Astrocyte (in vitro differentiated cells and primary cell): ENCODE measurements around the gene GNRHR. TPM values are rescaled to one million over a fixed set of nuclear protein-coding genes. Genes with fewer than 3 reads are reported as not detected.

Experiments used
- DNase-seq: peaks from one replicate; pipeline ENCODE4 v3.0.0-alpha.2; 2010; ENCODE audit warnings: low read depth
- FAIRE-seq: peaks from 2 replicates; lab custom pipeline; 2011; peaks lifted over from hg19 to GRCh38; lab: Jason Lieb, UNC
- H2AFZ ChIP-seq: 2 replicates; pipeline ENCODE4 v1.6.0; 2012; ENCODE audit warnings: low read depth, low read length, inconsistent platforms
- H3K27ac ChIP-seq: 2 replicates; pipeline ENCODE4 v1.5.1; 2011; ENCODE audit warnings: low read depth, low read length, inconsistent platforms
- H3K27me3 ChIP-seq: 2 replicates; pipeline ENCODE4 v1.6.0; 2011; ENCODE audit warnings: low read length, inconsistent platforms; ENCODE audit not compliant: insufficient read depth
- H3K36me3 ChIP-seq: 2 replicates; pipeline ENCODE4 v1.5.1; 2011; ENCODE audit warnings: low read length, inconsistent platforms; ENCODE audit not compliant: insufficient read depth
- H3K4me1 ChIP-seq: 2 replicates; pipeline ENCODE4 v1.5.1; 2011; ENCODE audit warnings: low read length, inconsistent platforms; ENCODE audit not compliant: insufficient read depth
- H3K4me2 ChIP-seq: 2 replicates; pipeline ENCODE4 v1.6.0; 2012; ENCODE audit warnings: low read length, inconsistent platforms
- H3K4me3 ChIP-seq: 2 replicates; pipeline ENCODE4 v1.5.1; 2011; ENCODE audit warnings: low read depth, mild to moderate bottlenecking, low read length, inconsistent platforms; ENCODE audit not compliant: insufficient read depth
- H3K79me2 ChIP-seq: 2 replicates; pipeline ENCODE4 v1.6.0; 2012; ENCODE audit warnings: mild to moderate bottlenecking, low read length, inconsistent platforms; ENCODE audit not compliant: insufficient read depth
- H3K9ac ChIP-seq: 2 replicates; pipeline ENCODE4 v1.6.0; 2012; ENCODE audit warnings: mild to moderate bottlenecking, low read length, inconsistent platforms
- H3K9me3 ChIP-seq: 2 replicates; pipeline ENCODE4 v1.5.1; 2012; ENCODE audit warnings: low read depth, mild to moderate bottlenecking, low read length, inconsistent platforms; ENCODE audit not compliant: insufficient read depth
- H4K20me1 ChIP-seq: 2 replicates; pipeline ENCODE4 v1.6.0; 2012; ENCODE audit warnings: low read length, inconsistent platforms; ENCODE audit not compliant: insufficient read depth
- H3K27ac Mint-ChIP-seq: one replicate; pipeline ENCODE4 v1.8.0; 2021; ENCODE audit warnings: mild to moderate bottlenecking, mixed read lengths; ENCODE audit not compliant: unreplicated experiment
- H3K27me3 Mint-ChIP-seq: one replicate; pipeline ENCODE4 v1.8.0; 2021; ENCODE audit warnings: low read depth, mixed read lengths; ENCODE audit not compliant: unreplicated experiment
- H3K36me3 Mint-ChIP-seq: one replicate; pipeline ENCODE4 v1.8.0; 2021; ENCODE audit warnings: low read depth, mixed read lengths; ENCODE audit not compliant: unreplicated experiment
- H3K4me1 Mint-ChIP-seq: one replicate; pipeline ENCODE4 v1.8.0; 2021; ENCODE audit warnings: low read depth, mixed read lengths; ENCODE audit not compliant: unreplicated experiment
- H3K4me3 Mint-ChIP-seq: one replicate; pipeline ENCODE4 v1.8.0; 2021; ENCODE audit warnings: mild to moderate bottlenecking, moderate library complexity, mixed read lengths; ENCODE audit not compliant: unreplicated experiment
- H3K9me3 Mint-ChIP-seq: one replicate; pipeline ENCODE4 v1.8.0; 2021; ENCODE audit warnings: mild to moderate bottlenecking, mixed read lengths; ENCODE audit not compliant: unreplicated experiment
- EZH2 ChIP-seq: IDR thresholded peaks from 2 replicates; pipeline ENCODE4 v1.6.1; 2012; ENCODE audit warnings: mild to moderate bottlenecking, low read length, inconsistent platforms; ENCODE audit not compliant: insufficient read depth
- total RNA-seq: library from RNA; stranded (reverse); gene quantifications from 2 replicates; pipeline ENCODE4 v1.2.1, GENCODE V29; 2021
- TF ChIP-seq, protein P1 (sequence below): IDR thresholded peaks from 2 replicates; pipeline ENCODE4 v1.5.1; 2011; ENCODE audit warnings: low read depth, mild to moderate bottlenecking, inconsistent platforms, low read length, moderate library complexity; ENCODE audit not compliant: insufficient read depth

The GNRHR gene
- total RNA-seq, 1 donor from 2014 or later, result not detected

DNA sequence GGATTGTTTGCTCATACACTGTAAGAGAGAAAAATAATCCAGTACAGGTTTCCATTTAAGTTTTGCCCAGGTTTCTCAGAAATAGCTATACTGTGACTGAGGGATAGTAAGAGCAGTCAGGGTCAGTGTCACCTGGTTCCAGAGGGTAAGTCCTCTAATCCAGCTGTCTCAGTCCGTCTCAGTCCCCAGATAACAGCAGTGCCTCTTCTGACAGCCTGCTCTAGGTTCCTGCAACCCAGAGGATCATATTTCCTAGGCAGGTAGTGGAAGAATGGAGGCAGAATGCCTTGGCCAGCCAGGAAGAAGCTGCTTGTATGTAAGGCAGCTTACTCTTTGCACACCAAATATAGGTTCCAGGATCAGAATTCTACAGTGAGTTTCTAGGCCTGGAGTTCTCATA is 22.6 kb upstream of the GNRHR start:
- DNase-seq (no peak), FAIRE-seq (no peak)
- no peaks in the 10 kb centered on the region for H3K27me3 ChIP-seq
- no peak overlapping the region for H2AFZ ChIP-seq
- TF ChIP-seq, protein P1, sequence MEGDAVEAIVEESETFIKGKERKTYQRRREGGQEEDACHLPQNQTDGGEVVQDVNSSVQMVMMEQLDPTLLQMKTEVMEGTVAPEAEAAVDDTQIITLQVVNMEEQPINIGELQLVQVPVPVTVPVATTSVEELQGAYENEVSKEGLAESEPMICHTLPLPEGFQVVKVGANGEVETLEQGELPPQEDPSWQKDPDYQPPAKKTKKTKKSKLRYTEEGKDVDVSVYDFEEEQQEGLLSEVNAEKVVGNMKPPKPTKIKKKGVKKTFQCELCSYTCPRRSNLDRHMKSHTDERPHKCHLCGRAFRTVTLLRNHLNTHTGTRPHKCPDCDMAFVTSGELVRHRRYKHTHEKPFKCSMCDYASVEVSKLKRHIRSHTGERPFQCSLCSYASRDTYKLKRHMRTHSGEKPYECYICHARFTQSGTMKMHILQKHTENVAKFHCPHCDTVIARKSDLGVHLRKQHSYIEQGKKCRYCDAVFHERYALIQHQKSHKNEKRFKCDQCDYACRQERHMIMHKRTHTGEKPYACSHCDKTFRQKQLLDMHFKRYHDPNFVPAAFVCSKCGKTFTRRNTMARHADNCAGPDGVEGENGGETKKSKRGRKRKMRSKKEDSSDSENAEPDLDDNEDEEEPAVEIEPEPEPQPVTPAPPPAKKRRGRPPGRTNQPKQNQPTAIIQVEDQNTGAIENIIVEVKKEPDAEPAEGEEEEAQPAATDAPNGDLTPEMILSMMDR, result no peak
- no peak for TF ChIP-seq EZH2
- H3K9me3 ChIP-seq, result no peaks in the 10 kb centered on the region
- H4K20me1 ChIP-seq, result no peaks in the 10 kb centered on the region
- H3K79me2 ChIP-seq, result no peaks in the 10 kb centered on the region
- Mint-ChIP-seq H3K9me3 (no peaks in the 10 kb centered on the region), H3K4me3 (no peak overlapping the region), H3K4me1 (peaks cover 6% of the 10 kb centered on the region), H3K36me3 (no peaks in the 10 kb centered on the region), H3K27ac (no peak overlapping the region), H3K27me3 (no peaks in the 10 kb centered on the region)
- H3K9ac ChIP-seq, result no peak overlapping the region
- H3K4me3 ChIP-seq, result no peak overlapping the region
- no peak overlapping the region for H3K4me2 ChIP-seq
- H3K36me3 ChIP-seq, result no peaks in the 10 kb centered on the region
- H3K4me1 ChIP-seq, result no peaks in the 10 kb centered on the region
- no peak overlapping the region for H3K27ac ChIP-seq

DNA sequence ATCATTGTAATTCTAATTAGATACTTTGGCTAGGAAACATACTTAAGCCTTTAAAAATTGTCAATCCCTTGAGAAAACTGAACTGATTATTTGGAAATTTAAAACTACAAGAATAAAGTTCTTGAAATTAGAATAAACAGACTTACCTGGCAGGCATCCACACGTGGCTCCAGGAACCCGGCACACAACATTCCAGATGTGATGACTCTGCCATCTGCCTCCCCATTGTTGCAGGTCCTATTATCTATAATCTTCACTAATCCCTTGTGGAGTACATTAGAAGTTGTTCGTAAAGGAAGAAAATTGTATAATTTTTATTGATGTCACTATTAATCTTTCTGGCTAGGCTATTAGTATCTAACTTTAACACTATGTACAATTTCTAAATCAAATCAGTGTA is 16.2 kb upstream of the GNRHR start:
- TF ChIP-seq, protein P1, result no peak
- no peak overlapping the region for H3K4me2 ChIP-seq
- no peak overlapping the region for H3K9ac ChIP-seq
- no peak overlapping the region for H3K4me3 ChIP-seq
- DNase-seq, result no peak
- no peaks in the 10 kb centered on the region for H3K9me3 ChIP-seq
- H2AFZ ChIP-seq, result no peak overlapping the region
- H3K79me2 ChIP-seq, result no peaks in the 10 kb centered on the region
- no peaks in the 10 kb centered on the region for H3K27me3 Mint-ChIP-seq
- no peak overlapping the region for H3K27ac Mint-ChIP-seq
- H3K36me3 Mint-ChIP-seq, result no peaks in the 10 kb centered on the region
- no peaks in the 10 kb centered on the region for H3K36me3 ChIP-seq
- no peaks in the 10 kb centered on the region for H3K9me3 Mint-ChIP-seq
- H3K27me3 ChIP-seq, result no peaks in the 10 kb centered on the region
- H3K27ac ChIP-seq, result no peak overlapping the region
- H3K4me1 ChIP-seq, result no peaks in the 10 kb centered on the region
- no peaks in the 10 kb centered on the region for H4K20me1 ChIP-seq
- H3K4me3 Mint-ChIP-seq, result no peak overlapping the region
- H3K4me1 Mint-ChIP-seq, result no peaks in the 10 kb centered on the region
- FAIRE-seq, result no peak

DNA sequence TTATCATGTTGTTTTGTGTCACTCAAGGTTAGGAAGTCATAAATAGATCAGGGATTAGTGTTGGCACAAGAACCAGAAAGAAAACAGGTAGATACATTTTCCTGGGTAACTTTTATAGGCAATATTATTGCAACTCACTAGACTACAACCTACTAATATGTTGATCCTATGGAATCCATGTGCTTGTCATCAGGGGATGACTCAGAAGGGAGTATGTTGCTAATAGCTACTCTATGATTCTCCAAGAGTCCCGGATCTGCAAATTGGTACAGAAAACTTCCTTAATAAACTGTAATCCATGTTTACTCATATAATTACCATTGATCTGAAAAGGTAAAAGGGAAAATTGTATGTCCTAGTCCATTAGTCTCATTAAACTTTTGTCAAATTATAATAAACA is 11.7 kb upstream of the GNRHR start:
- Histone ChIP-seq H3K79me2 (no peaks in the 10 kb centered on the region), H3K4me3 (no peak overlapping the region), H3K36me3 (no peaks in the 10 kb centered on the region), H3K27ac (no peak overlapping the region), H2AFZ (no peak overlapping the region), H3K4me2 (no peak overlapping the region), H3K27me3 (no peaks in the 10 kb centered on the region), H3K9me3 (no peaks in the 10 kb centered on the region), H3K4me1 (no peaks in the 10 kb centered on the region), H4K20me1 (no peaks in the 10 kb centered on the region), H3K9ac (no peak overlapping the region)
- Mint-ChIP-seq H3K4me3 (no peak overlapping the region), H3K27me3 (no peaks in the 10 kb centered on the region), H3K4me1 (peaks cover 5% of the 10 kb centered on the region), H3K27ac (no peak overlapping the region), H3K36me3 (no peaks in the 10 kb centered on the region), H3K9me3 (no peaks in the 10 kb centered on the region)
- no peak for TF ChIP-seq EZH2
- TF ChIP-seq, protein P1, result no peak
- FAIRE-seq, result no peak
- DNase-seq, result no peak
